Measurements from ENCODE around the gene HOXD8.

The HOXD8 gene

DNA sequence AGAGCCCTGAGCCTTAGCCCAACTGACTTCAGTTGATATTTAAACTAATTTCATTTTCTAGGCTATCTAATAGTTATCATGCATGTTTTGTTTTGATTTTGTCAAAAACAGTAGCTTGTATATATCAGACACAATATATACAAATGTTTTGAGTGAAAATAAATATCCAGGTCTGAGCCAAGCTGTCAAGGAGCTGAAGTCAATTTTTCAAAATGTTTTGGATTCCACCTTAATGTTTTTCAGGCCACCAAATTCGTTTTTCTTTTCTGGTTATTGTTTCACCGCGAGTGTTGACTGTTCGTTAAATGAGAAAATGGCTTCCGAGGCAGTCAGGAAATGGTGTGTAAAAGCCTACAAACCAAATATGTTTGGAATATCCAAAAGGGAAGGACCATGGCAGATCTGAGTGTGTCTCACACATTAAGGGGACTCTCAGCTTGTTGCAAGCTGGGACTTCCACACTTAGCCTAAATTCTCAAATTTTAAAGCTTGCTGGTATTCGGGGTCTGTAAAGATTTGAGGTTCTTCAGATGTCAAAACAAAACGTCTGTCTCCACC, 27.1 kb upstream of the HOXD8 start:
- DNase-seq (ENCODE audit: low read depth in 2 of 3, low spot score in 1 of 3) = no peak

DNA sequence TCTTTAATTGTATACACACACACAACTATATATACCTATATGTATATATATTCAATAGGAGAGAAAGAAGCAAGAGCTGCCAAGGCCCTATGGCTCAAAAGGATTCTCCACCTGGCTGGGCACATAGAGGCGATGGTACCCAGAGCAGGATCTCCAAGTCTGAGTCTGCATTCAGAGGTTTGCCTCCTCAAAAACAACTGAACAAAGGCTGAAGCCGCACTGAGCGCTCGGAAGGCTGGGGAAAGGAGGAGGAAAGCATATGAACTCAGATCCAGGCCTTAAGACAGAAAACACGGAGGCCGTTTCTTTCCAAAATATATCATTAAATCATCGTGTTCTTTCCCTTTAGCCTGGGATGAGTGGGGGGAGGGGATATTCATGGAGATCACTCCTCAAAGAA, 26.3 kb upstream of the HOXD8 start:
- no peak for DNase-seq (ENCODE audit: low read depth in 2 of 3, low spot score in 1 of 3)

DNA sequence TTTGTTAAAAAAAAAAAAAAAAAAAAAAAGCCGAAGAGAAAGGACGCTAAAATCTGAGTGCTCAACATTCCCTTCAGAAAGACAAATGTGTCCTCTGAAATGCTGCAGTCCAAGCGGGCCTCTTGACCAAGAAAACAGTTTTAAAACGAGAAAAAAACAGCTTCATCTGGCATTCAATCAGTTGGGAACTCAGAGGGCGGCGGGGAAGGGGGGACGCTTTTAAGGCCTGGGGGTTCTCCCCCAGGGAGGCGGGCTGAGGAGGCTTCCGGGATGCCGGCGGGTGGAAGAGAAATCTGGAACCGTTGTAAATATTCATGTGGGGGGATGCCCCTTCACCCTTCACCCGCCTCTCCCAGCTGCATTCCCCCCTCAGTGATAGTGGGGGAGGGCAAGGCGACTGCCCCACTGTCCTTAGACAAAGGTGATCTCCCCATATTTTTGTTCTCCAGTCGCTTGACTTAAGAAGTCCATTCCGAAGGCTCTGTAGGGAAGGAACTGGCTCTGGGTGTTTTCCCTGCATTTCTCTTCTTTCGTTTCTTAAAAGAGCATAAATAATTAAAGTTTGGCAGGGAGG, 25.7 kb upstream of the HOXD8 start:
- no peak for DNase-seq (ENCODE audit: low read depth in 2 of 3, low spot score in 1 of 3)

DNA sequence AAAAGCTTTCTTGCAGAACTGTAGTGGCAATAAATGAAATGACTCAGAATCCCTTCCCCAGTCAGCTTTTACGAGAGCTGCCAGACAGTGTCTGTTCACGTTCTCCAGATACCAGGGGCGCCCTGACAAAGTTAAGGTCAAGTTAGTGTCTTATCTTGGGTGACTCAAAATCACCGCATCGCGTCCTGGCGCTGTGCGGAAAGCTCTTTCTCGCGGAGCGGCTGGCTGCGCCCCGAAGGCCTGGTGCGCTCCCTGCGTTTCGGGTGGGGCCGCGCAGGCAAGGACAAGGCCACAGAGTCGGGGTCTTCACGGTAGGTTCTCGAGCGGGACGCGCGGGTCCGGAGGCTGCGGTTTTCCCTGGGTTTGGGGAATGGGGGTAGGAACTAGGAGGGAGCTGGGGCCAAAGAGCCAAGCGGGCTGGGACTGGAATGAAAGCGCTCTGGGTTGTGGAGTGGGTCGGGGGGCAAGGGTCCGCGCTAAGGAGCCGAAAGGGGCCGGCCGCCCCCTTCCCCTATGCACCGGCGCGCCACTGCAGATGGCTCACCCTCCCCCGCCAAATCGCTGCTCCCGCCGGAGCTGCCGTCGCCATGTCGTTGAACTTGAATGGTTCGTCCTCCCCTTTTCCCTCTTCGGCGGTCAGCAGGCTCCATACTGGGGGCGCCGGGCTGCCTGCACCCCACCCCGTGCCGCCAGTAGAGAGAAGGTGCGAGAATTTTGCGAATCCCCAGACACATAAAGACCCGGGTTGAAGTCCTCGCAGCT, 25.0 kb upstream of the HOXD8 start:
- no peak for DNase-seq (ENCODE audit: low read depth in 2 of 3, low spot score in 1 of 3)

GRCh38 chr2:176105078-176105729, 24.3 kb upstream of the HOXD8 start:
- DNase-seq (ENCODE audit: low read depth in 2 of 3, low spot score in 1 of 3) = no peak

- DNase-seq (ENCODE audit: low read depth in 2 of 3, low spot score in 1 of 3) = no peak
Observed at GRCh38 chr2:176105730-176106580, 23.6 kb upstream of the HOXD8 start.

DNA sequence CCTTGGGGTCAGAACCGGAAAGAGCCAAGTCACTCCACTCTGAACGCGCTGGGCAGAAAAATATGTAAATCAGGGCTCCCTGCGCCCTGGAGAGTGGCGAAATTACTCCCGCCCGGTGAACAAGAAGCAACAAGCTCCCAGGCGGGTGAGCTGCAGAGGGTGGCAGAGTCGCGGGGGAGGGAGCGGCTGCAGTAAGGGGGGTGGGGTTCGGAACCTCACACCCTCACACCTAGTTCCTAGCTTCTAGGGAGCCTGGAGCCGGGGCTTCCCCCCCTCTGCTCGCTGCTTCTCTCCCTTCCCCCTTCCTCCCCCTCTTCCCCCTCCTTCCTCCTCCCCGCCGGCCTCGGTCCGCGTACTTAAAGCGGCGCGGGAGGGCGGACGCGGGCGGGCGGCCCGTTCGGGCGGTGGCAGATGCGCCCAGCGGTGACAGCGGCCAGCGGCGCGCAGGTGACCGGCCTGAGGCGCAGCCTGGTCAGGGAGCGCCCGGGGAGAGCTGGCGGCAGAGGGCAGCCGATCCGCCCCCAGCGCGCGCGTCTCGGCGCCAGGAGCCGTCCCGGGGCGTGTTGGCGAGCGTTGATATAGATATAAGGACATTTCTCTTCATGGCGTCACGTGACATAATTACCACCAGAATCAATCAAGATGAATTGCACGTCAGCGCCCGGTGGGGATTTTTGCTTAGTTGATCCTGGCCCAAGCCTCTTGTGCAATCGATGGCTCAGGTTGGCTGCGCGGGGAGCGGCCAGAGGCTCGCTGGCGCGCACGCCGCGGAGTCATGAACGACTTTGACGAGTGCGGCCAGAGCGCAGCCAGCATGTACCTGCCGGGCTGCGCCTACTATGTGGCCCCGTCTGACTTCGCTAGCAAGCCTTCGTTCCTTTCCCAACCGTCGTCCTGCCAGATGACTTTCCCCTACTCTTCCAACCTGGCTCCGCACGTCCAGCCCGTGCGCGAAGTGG, 22.6 kb upstream of the HOXD8 start, which contains the start of gene HOXD11:
Gene HOXD11, plus strand, starts transcription at position 700 of the 959 bp plus-strand sequence. Its CDS starts 76 bp downstream, at position 776.
- DNase-seq (ENCODE audit: low read depth in 2 of 3, low spot score in 1 of 3) = no peak

- no peak for DNase-seq (ENCODE audit: low read depth in 2 of 3, low spot score in 1 of 3)
Observed at GRCh38 chr2:176107731-176108181, 21.7 kb upstream of the HOXD8 start.

GRCh38 chr2:176109192-176109901, 20.2 kb upstream of the HOXD8 start:
- DNase-seq (ENCODE audit: low read depth in 2 of 3, low spot score in 1 of 3) = no peak

- DNase-seq (ENCODE audit: low read depth in 2 of 3, low spot score in 1 of 3) = no peak
Observed at GRCh38 chr2:176109946-176110345, 19.6 kb upstream of the HOXD8 start.

DNA sequence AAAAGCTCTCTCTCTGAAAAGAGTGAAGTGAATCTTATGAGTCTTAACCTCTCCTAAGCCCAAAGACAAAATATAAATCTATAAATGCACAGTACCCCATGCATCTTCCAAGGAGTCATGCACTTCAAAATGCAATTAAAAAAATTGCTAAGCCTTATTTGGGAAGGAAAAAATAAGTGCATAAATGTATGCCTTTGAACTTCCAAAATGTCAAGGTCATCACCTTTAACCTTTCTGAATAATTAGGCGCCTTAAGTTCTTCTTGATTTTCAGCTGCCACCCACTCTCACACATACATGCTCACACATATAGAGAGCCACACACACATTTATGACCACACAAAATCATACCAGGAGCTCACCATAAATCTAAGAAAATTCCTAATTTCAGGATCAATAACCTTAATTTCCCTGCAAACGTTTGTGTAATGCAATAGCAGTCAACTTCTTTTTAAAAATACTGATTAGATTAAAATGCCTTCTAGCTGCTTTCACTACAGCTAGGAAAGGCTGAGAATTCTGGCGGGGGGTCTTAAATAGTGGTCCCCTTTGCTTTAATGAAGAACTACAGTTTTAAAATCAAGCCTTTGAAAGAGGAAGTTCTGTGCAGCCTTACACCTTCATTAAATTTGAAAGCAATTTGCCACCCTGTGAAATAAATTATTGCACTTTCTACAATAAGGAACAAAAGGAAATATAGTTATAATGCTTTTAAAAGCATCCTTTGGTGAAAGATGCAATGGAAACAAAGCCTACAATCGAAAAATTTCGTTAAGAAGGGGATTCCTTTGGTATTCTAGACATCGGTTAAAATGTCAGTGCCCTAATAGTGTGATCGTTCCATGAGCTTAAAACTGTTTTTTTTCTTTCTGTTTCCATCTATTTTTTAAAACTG, 18.8 kb upstream of the HOXD8 start:
- DNase-seq (ENCODE audit: low read depth in 2 of 3, low spot score in 1 of 3) = no peak

GRCh38 chr2:176111309-176111663, 18.2 kb upstream of the HOXD8 start:
- no peak for DNase-seq (ENCODE audit: low read depth in 2 of 3, low spot score in 1 of 3)

DNA sequence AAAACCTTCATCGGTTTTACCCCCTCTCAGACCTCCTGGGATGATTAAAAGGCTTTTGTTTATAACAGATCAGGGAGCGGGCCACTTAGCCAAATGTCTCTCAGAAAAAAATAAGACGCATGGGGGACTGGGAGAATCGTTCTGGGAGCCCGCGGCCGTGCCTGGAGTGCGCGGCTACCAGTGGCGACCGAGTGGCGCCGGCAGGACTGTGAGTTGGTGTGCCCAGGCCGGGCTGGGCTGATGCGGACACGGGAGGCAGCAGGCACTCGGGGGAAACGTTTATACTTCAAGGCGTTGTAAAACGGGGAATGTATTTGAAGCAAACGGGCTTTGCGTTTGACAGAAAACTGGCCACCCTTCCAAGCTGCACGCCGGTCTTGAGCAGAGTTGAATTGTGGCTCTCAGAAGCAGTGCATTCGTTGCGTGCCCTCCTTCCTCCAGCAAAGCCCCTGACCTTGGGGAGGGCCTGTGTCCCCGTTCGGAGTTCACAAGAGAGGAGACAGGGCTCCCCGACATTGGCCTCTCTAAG, 17.6 kb upstream of the HOXD8 start:
- no peak for DNase-seq (ENCODE audit: low read depth in 2 of 3, low spot score in 1 of 3)

- DNase-seq (ENCODE audit: low read depth in 2 of 3, low spot score in 1 of 3) = no peak
Observed at GRCh38 chr2:176112375-176113302, 16.9 kb upstream of the HOXD8 start.

DNA sequence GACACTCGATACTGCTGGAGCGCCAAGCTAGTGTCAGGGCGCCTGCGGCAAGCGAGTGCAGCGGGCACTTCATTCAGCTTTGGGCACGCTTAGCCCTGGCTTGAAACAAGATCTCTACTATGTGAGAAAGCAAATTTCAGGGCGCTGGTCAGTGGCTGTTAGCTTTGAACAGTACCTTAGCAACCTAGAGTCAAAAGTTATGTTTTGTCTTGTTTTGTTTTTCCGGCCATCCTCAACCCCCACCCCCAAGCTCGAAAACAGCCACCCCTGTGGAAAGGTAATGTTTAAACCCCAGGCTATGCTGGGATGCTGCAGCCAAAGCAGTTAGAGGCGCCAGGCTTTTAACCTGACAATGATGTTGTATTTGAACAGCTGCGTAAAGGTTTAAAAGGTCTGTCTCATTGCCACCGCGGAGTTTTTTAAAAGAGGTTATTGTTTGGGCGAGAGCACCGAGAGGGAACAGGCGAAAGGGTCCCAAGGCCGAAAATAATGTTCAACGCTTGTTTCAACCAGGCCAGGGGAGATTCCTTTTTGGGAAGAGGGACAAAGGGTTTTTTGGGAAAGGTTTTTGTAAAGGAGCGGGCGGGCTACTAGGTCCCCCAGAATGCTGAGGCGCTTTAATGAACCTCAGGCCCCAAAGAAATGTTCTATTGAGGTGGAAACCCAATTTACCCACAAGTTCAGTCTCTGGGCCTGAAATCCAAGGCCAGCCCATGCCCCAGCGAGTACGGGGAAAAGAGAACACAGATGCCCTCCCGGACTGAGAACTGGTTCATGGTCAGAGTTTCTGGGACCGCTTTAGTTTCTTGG, 15.2 kb upstream of the HOXD8 start:
- DNase-seq (ENCODE audit: low read depth in 2 of 3, low spot score in 1 of 3) = no peak

GRCh38 chr2:176114930-176115625, 14.4 kb upstream of the HOXD8 start:
- DNase-seq (ENCODE audit: low read depth in 2 of 3, low spot score in 1 of 3) = no peak

All from stimulated activated CD4-positive, alpha-beta T cell treated with anti-CD3 and anti-CD28 coated beads, Interleukin-12 subunit alpha, Interleukin-12 subunit beta, amount 100 ng/mL, for 48 hours (primary cell).